GM19438 (cell line): Measurements from ENCODE around the gene SNX30.

Experiments used
- ATAC-seq: cut with Tn5 transposase; IDR thresholded peaks from one replicate; pipeline ENCODE4 v1.9.1; 2021; ENCODE audit warnings: low read depth; ENCODE audit not compliant: unreplicated experiment

SNX30 gene

GRCh38 chr9:112777914-112778313 lies 27.4 kb downstream of the SNX30 start:
- ATAC-seq = no peak

- no peak for ATAC-seq
Measured at GRCh38 chr9:112780450-112781036, 30.0 kb downstream of the SNX30 start.

GRCh38 chr9:112782218-112782617 lies 31.7 kb downstream of the SNX30 start:
- ATAC-seq = no peak

- no peak for ATAC-seq
Measured at GRCh38 chr9:112783551-112783954, 33.0 kb downstream of the SNX30 start.

- ATAC-seq = no peak
Measured at GRCh38 chr9:112784020-112784785, 33.6 kb downstream of the SNX30 start.

GRCh38 chr9:112785986-112786385 lies 35.4 kb downstream of the SNX30 start:
- ATAC-seq = no peak

GRCh38 chr9:112786829-112787520 lies 36.4 kb downstream of the SNX30 start:
- ATAC-seq = no peak

GRCh38 chr9:112787978-112788377 lies 37.4 kb downstream of the SNX30 start:
- ATAC-seq = no peak

- no peak for ATAC-seq
Measured at GRCh38 chr9:112789473-112789872, 38.9 kb downstream of the SNX30 start.

- no peak for ATAC-seq
Measured at GRCh38 chr9:112789891-112790774, 39.6 kb downstream of the SNX30 start.

- ATAC-seq = no peak
Measured at GRCh38 chr9:112792670-112793069, 42.1 kb downstream of the SNX30 start.

GRCh38 chr9:112793213-112793810 lies 42.8 kb downstream of the SNX30 start:
- ATAC-seq = peak; percentile 84

- no peak for ATAC-seq
Measured at GRCh38 chr9:112794731-112795130, 44.2 kb downstream of the SNX30 start.

GRCh38 chr9:112795921-112796320 lies 45.4 kb downstream of the SNX30 start:
- ATAC-seq = no peak

GRCh38 chr9:112796485-112796884 lies 45.9 kb downstream of the SNX30 start:
- ATAC-seq = no peak

GRCh38 chr9:112809351-112809848 lies 58.8 kb downstream of the SNX30 start:
- ATAC-seq = peak; percentile 98

GRCh38 chr9:112809906-112810305 lies 59.3 kb downstream of the SNX30 start:
- no peak for ATAC-seq

GRCh38 chr9:112810696-112811490 lies 60.3 kb downstream of the SNX30 start:
- no peak for ATAC-seq

- ATAC-seq = no peak
Measured at GRCh38 chr9:112811518-112811917, 61.0 kb downstream of the SNX30 start.
